Erythroblast (primary cell): ENCODE results near the gene GIGYF2.

Source experiments
- DNase-seq, 2 experiments: peaks; one replicate each; lab custom pipeline; 2025; lab: John Stamatoyannopoulos, UW
- GATA1 ChIP-seq: IDR thresholded peaks from 2 replicates; pipeline ENCODE4 v1.6.1; 2011; ENCODE audit warnings: low read depth, mild to moderate bottlenecking, control low read depth, low read length, moderate library complexity
- POLR2A ChIP-seq: IDR thresholded peaks from 2 replicates; pipeline ENCODE4 v1.6.1; 2011; ENCODE audit warnings: mild to moderate bottlenecking, low read length

Gene GIGYF2

GRCh38 chr2:232875256-232876121 lies 178.4 kb downstream of the GIGYF2 start:
- no peak for DNase-seq
- TF ChIP-seq GATA1: no peak
- TF ChIP-seq POLR2A: no peak

- peak; percentile 41 to 59 for DNase-seq
- TF ChIP-seq GATA1 (no peak), POLR2A (no peak)
Observed at GRCh38 chr2:232876161-232876977, 179.2 kb downstream of the GIGYF2 start.

- no peak for DNase-seq
- no peak for TF ChIP-seq POLR2A
Observed at GRCh38 chr2:232876978-232877441, 179.9 kb downstream of the GIGYF2 start.

GRCh38 chr2:232877940-232878511 lies 180.9 kb downstream of the GIGYF2 start:
- TF ChIP-seq POLR2A (no peak), GATA1 (no peak)
- DNase-seq: no peak

GRCh38 chr2:232878855-232879617 lies 181.9 kb downstream of the GIGYF2 start:
- no peak for TF ChIP-seq POLR2A
- TF ChIP-seq GATA1: no peak
- DNase-seq: no peak

- TF ChIP-seq POLR2A (no peak), GATA1 (no peak)
- DNase-seq: no peak
Observed at GRCh38 chr2:232879618-232880494, 182.7 kb downstream of the GIGYF2 start.

GRCh38 chr2:232880764-232881351 lies 183.7 kb downstream of the GIGYF2 start:
- DNase-seq: no peak

GRCh38 chr2:232882085-232882484 lies 185.0 kb downstream of the GIGYF2 start:
- no peak for TF ChIP-seq GATA1
- TF ChIP-seq POLR2A: no peak
- no peak for DNase-seq

More at GRCh38 chr2:232880764-232881351, 183.7 kb downstream of the GIGYF2 start:
- no peak for TF ChIP-seq GATA1
- no peak for TF ChIP-seq POLR2A

- no peak for TF ChIP-seq POLR2A
- no peak for TF ChIP-seq GATA1
- DNase-seq: no peak
Observed at GRCh38 chr2:232882505-232883115, 185.5 kb downstream of the GIGYF2 start.

- no peak for TF ChIP-seq GATA1
- TF ChIP-seq POLR2A: no peak
- no peak for DNase-seq
Observed at GRCh38 chr2:232883116-232883721, 186.1 kb downstream of the GIGYF2 start.

- TF ChIP-seq GATA1: no peak
- no peak for TF ChIP-seq POLR2A
- DNase-seq: no peak
Observed at GRCh38 chr2:232884001-232884421, 186.9 kb downstream of the GIGYF2 start.
